ENCODE measurements around the gene PPARGC1A. TPM values are rescaled to one million over a fixed set of nuclear protein-coding genes. Genes with fewer than 3 reads are reported as not detected.
A peak's percentile ranks its signal among the peaks of the same experiment; 100 is the strongest.

PPARGC1A gene
- total and polyA plus RNA-seq, 2 of the 13 experiments (the other 11 are each of a cell fraction or from before 2014, with no cell fraction given): 20.7 to 37.3 TPM

DNA sequence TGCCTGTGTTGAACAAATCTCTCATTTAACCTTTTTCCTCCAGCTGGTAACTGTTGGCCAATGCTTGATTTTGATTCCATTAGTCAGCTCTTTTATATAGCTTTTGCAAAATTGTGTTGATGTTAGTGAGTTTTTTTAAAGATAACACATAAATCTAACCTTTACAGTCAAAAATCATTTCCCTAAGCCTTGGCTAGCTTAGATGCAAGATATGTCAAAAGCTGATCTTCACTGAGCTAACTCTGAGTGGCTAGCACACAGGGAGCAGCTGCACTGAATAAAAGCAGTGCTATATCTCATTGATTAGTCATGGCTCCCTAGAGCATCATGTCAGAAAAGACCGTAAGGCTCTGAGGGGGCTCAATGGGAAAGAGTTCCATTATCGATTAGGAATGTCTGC lies 78.7 kb downstream of the PPARGC1A start:
- intact Hi-C loops (cut with micrococcal nuclease; ENCODE audit: unreplicated experiment) (no loop called here), in situ Hi-C loops (cut with HindIII; ENCODE audit: extremely low pct_ligation_motif_present, low pct_unique_long_range_greater_than_20kb) (no loop called here)
- Histone ChIP-seq H3K79me2 (ENCODE audit: insufficient read depth, low read length) (no peaks in the 10 kb centered on the region), H3K27ac (ENCODE audit: extremely low read length, insufficient read depth, low read length) (no peak overlapping the region), H3K36me3 (replicated peaks in 1 of 2; ENCODE audit: control insufficient read depth in 1 of 2, insufficient read depth in 2 of 2, low read length in 2 of 2) (peaks cover 6 to 60% of the 10 kb centered on the region in 2 experiments), H4K20me1 (ENCODE audit: insufficient read depth, low read length) (no peaks in the 10 kb centered on the region), H3K9me3 (ENCODE audit: low read length) (no peaks in the 10 kb centered on the region), H3K9ac (ENCODE audit: insufficient read depth, low read depth, low read length) (no peak overlapping the region), H3K4me3 (replicated peaks in 1 of 3; ENCODE audit: insufficient read depth in 1 of 3, low read depth in 2 of 3, low read length in 3 of 3) (no peak overlapping the region), H3K4me2 (ENCODE audit: low read depth, low read length) (no peak overlapping the region), H3K4me1 (ENCODE audit: insufficient read depth, low read length) (no peaks in the 10 kb centered on the region), H3K27me3 (ENCODE audit: control insufficient read depth in 1 of 2, insufficient read depth in 2 of 2, low read length in 2 of 2) (no peaks in the 10 kb centered on the region), H2AFZ (ENCODE audit: low read length) (no peak overlapping the region)
- WGBS (ENCODE audit: low lambda C conversion rate): 94% methylated on average over 2 of the region's 2 CpGs
- ATAC-seq: no peak
- no peak for DNase-seq (ENCODE audit: low spot score)
- FAIRE-seq: no peak
- TF ChIP-seq MAFF (IDR thresholded peaks at IDR 0.05; ENCODE audit: low read depth, low read length) (0 out of 2 replicates have a peak, but pooled peaks have one; percentile 35), MAFK (conservative IDR thresholded peaks at IDR 0.05 in 1 of 2, IDR thresholded peaks at IDR 0.05 in 1 of 2; ENCODE audit: low read length in 2 of 2) (peak; percentile 34 to 52; a peak in 1 of 4 replicates), ZNF30 (CRISPR knock-in tag; IDR thresholded peaks at IDR 0.05) (no peak), ZNF230 (CRISPR knock-in tag; IDR thresholded peaks at IDR 0.05) (no peak), ZNF501 (CRISPR knock-in tag; IDR thresholded peaks at IDR 0.05) (no peak), RBM22 (optimal IDR thresholded peaks at IDR 0.05; ENCODE audit: low read length) (peak; percentile 32), HOXD1 (CRISPR knock-in tag; IDR thresholded peaks at IDR 0.05) (no peak), KLF16 (CRISPR knock-in tag; IDR thresholded peaks at IDR 0.05) (no peak), MAFG (CRISPR knock-in tag; IDR thresholded peaks at IDR 0.05) (no peak)
- TF ChIP-seq, protein P1, sequence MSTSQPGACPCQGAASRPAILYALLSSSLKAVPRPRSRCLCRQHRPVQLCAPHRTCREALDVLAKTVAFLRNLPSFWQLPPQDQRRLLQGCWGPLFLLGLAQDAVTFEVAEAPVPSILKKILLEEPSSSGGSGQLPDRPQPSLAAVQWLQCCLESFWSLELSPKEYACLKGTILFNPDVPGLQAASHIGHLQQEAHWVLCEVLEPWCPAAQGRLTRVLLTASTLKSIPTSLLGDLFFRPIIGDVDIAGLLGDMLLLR (CRISPR knock-in tag; IDR thresholded peaks at IDR 0.05): no peak
- TF ChIP-seq, protein P2, sequence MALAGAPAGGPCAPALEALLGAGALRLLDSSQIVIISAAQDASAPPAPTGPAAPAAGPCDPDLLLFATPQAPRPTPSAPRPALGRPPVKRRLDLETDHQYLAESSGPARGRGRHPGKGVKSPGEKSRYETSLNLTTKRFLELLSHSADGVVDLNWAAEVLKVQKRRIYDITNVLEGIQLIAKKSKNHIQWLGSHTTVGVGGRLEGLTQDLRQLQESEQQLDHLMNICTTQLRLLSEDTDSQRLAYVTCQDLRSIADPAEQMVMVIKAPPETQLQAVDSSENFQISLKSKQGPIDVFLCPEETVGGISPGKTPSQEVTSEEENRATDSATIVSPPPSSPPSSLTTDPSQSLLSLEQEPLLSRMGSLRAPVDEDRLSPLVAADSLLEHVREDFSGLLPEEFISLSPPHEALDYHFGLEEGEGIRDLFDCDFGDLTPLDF (CRISPR knock-in tag; IDR thresholded peaks at IDR 0.05): no peak
- POLR2A ChIA-PET: no interaction called here
- BruUV-seq (replicated peaks): no TSS peak
- CTCF ChIA-PET (ENCODE audit: low intra/inter-chr PET ratio, low total read pairs): no interaction called here

All from HepG2 (cell line).